GM10248 (cell line): Measurements from ENCODE around the gene EFL1.

ENCODE experiments used
- CTCF ChIA-PET: fragments of 300-600 bp; sonication (Branson Sonifier 250); formaldehyde crosslinking; extraction: SDS; loops from one replicate; lab custom pipeline; 2021; ENCODE audit warnings: antibody characterized with exemption; lab: Yijun Ruan, JAX
- POLR2A ChIA-PET: fragments of 350-650 bp; sonication (Branson Sonifier 250); formaldehyde crosslinking; extraction: SDS; loops from one replicate; lab custom pipeline; 2020; ENCODE audit warnings: antibody characterized with exemption; lab: Yijun Ruan, JAX
- DNase-seq: peaks from one replicate; pipeline ENCODE4 v3.0.0; 2012; ENCODE audit errors: extremely low spot score
- TF ChIP-seq, protein P1 (sequence below): IDR thresholded peaks from 2 replicates; pipeline ENCODE4 v1.5.1; 2012; ENCODE audit warnings: mild to moderate bottlenecking, low read depth; ENCODE audit errors: extremely low read depth, missing control alignments, control extremely low read depth

Gene EFL1

DNA sequence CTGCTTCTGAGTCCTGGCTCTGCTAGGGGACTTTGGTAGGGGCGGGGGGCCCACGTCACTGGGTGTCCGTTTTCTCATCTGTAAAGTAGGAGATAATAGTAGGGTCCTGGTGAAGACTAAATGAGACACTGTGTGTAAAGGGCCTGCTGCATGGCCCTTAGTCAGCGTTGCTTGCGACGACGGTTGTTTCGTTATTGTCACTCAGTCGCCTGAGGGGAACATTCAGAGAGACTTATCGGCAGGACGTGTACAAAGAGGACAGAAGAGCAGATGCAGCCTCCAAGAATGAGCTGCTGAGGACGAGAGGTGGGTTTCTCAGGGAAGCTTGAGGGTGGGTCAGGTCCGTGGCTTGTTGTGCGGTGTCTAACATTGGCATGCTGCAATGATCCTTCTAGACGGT lies 163.9 kb downstream of the EFL1 start:
- TF ChIP-seq, protein P1, sequence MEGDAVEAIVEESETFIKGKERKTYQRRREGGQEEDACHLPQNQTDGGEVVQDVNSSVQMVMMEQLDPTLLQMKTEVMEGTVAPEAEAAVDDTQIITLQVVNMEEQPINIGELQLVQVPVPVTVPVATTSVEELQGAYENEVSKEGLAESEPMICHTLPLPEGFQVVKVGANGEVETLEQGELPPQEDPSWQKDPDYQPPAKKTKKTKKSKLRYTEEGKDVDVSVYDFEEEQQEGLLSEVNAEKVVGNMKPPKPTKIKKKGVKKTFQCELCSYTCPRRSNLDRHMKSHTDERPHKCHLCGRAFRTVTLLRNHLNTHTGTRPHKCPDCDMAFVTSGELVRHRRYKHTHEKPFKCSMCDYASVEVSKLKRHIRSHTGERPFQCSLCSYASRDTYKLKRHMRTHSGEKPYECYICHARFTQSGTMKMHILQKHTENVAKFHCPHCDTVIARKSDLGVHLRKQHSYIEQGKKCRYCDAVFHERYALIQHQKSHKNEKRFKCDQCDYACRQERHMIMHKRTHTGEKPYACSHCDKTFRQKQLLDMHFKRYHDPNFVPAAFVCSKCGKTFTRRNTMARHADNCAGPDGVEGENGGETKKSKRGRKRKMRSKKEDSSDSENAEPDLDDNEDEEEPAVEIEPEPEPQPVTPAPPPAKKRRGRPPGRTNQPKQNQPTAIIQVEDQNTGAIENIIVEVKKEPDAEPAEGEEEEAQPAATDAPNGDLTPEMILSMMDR = no peak
- ChIA-PET CTCF (interaction anchor here (1.5 to 3.2 kb wide), 2 partner anchors 10 to 34 kb away, joined by 3 to 19 read pairs; no protein-coding TSS in a partner anchor), POLR2A (no interaction called here)

DNA sequence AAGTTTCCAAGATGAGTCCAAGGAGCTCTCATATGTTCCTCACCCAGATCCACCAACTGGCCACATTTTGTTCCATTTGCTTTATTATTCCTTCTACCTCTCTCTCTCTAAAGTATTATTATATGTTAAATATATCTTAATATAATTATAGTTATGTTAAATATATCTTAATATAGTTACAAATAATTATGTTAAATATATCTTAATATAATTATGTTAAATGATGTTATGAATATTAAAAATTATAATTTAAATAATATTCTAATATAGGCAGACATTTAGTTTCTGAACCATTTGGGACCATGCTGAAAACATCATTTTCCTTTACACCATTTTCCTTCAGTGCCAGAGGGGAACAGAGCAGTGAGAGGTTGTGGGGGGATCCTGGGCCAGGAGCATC lies 166.7 kb downstream of the EFL1 start:
- TF ChIP-seq, protein P1 = no peak
- ChIA-PET POLR2A (no interaction called here), CTCF (interaction anchor here (1.3 to 1.5 kb wide), 2 partner anchors 13 kb away, joined by 3 to 4 read pairs; no protein-coding TSS in a partner anchor)
- DNase-seq = no peak

More for the DNA sequence above, 163.9 kb downstream of the EFL1 start:
- DNase-seq = no peak

DNA sequence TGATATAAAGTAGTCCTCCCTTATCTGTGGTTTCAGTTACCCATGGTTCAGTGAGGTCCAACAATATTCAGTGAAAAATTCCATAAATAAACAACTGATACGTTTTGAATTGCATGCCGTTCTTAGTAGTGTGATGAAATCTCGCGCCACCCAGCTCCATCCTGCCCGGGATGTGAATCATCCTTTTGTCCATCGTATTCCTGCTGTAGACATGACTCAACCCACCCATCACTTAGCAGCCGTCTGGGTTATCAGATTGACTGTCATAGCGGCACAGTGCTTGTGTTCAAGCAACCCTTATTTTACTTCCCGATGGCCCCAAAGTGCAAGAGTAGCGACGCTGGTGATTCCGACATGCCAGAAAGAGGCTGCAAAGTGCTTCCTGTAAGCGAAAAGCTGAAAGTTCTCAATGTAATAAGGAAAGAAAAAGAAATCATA lies 168.7 kb downstream of the EFL1 start:
- CTCF ChIA-PET = interaction anchor here (2.3 kb wide), 1 partner anchor 15 kb away, joined by 8 read pairs; no protein-coding TSS in a partner anchor
- DNase-seq = no peak
- POLR2A ChIA-PET = no interaction called here
- TF ChIP-seq, protein P1 = no peak

DNA sequence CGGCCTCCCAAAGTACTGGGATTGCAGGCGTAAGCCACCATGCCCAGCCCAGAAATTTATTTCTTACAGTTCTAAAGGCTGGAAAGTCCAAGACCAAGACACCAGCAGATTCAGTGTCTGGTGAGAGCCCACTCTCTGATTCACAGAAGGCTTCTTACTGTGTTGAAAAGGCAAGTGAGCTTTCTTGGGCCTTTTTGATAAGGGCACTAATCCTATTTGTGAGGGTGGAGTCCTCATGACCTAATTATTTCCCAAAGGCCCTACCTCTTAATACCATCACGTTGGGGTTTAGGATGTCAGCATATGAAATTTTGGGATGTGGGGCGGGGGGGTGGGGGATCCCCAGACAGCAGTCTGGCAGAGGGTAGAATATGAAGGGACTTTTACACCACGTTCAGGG lies 169.2 kb downstream of the EFL1 start:
- no peak for DNase-seq
- TF ChIP-seq, protein P1 = no peak
- ChIA-PET POLR2A (no interaction called here), CTCF (interaction anchor here (2.3 kb wide), 1 partner anchor 15 kb away, joined by 8 read pairs; no protein-coding TSS in a partner anchor)

DNA sequence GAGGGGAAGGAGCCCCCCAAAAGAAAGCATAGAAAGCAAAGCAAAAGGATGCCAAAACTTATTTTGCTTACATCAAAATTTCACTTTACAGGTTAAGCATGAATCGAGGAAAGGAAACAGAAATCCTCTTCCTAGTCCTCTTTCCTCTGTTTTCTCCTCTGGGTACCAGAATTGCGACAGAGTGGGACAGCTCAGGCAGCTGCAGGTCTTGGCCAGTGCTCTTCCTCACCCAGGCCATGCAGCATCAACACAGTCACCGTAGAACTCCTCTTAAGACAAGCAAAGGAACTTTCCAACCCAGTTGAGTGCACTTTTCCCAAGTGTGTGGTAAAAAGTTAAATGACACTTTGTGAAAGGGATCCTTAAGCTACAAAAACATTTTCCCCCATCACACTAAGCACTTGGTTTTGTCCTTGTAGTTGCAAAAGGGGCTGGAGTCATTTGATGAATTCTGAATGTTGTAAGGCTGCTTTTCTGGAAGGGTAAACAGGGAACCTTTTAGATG lies 170.8 kb downstream of the EFL1 start:
- ChIA-PET CTCF (interaction anchor here (1.3 kb wide), 3 partner anchors 11 to 19 kb away, joined by 3 read pairs; no protein-coding TSS in a partner anchor), POLR2A (no interaction called here)
- TF ChIP-seq, protein P1 = no peak
- DNase-seq = no peak

DNA sequence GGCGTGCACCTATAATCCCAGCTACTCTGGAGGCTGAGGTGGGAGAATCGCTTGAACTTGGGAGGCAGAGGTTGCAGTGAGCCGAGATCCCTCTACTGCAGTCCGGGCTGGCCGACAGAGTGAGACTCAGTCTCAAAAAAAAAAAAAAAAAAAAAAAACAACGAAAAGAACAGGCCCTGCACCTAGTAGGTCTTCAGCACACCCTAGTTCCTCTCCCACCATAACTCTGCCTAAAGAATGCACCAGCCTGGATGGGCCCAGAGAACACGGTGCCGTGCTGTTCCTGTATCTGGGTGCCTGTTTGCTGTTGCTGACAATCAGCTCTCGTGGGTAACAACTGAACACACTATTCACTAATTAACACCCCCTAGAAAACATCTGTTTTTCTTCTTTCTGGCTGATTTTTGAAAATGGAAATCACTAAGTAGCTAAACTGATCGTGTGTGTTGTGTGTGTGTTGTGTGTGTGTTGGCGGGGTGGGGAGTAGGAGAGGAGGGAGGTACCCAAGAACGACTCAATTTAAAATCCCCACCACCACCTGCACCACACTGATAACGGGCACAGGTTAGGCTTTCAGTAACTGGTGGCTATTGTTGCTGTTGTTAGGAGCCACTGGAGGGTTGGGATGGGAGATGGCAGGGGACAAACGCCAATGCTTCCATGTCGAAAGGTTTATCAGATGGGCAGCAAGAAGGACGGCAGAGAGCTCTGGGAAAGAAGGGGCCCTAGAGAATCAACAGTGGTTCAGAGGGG lies 176.1 kb downstream of the EFL1 start:
- ChIA-PET POLR2A (no interaction called here), CTCF (interaction anchor here (1.8 kb wide), 1 partner anchor 22 kb away, joined by 4 read pairs; no protein-coding TSS in a partner anchor)
- no peak for DNase-seq
- TF ChIP-seq, protein P1 = no peak
